HG03571 (cell line): ENCODE results near the gene ZFP91.

Experiments used
- ATAC-seq: cut with Tn5 transposase; IDR thresholded peaks from one replicate; pipeline ENCODE4 v1.9.1; 2021; ENCODE audit not compliant: unreplicated experiment

Gene ZFP91

DNA sequence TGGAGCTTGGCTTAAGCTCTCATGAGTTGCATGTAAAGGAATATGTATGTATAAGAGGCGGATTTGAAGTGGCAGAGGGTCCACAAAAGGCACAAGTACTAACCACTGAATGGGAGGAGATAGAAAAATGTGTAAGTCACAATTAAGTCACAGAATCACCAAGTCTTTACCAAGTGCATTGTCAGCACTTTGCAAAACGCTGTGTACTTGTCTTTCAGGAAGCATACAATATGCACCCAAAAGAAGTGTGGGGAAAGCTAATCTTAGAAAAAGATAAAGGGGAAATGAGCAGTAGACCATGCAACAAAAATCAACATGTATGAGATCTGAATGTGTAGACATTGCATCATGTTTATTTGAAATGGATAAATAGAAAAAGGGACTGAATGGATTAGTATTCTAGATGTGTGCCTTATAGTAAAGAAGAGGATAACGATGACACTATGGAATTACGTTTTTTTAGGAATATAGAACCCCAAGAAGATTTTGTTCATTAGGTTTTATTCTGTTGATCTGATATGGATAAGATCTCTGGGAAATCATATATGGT, 48.1 kb downstream of the ZFP91 start:
- ATAC-seq = no peak

DNA sequence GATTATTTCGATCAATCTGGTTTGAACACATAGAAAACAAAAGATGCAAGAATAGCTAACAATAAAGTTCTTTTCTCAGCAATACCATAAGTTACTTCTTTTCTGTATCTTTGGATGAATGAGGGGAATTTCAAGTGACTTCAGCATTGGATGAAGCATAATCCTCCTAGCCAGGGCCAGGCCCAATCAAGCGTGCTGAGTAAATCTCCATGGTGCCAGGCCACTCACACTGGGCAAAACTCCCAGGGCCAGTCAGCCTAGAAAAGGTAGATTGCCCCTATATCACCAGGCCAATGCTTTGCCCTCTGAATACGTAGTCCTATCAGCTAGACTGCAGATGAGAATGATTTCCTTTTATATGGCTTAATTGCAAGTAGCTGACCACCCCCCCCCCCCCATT, 49.6 kb downstream of the ZFP91 start:
- no peak for ATAC-seq

DNA sequence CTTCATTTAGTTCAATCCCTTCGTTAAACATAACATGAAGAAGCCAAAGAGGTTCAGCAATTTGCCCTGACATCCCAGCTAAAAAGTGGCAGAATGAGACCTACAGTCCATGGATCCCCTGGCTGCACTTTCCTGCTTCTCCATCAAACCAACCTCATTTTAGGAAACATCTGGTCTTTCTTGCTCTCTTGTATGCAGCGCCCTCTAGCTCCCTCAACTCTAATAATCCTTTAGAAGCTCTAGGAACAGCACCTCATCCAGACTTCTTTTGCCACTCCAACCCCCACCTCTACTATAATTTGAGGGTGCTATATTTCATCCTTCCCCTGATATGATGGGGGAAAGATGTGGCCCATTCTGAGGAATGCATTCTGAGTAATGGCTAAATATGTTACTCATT, 51.0 kb downstream of the ZFP91 start:
- ATAC-seq = no peak

GRCh38 chr11:58631378-58631777, 52.5 kb downstream of the ZFP91 start:
- no peak for ATAC-seq

DNA sequence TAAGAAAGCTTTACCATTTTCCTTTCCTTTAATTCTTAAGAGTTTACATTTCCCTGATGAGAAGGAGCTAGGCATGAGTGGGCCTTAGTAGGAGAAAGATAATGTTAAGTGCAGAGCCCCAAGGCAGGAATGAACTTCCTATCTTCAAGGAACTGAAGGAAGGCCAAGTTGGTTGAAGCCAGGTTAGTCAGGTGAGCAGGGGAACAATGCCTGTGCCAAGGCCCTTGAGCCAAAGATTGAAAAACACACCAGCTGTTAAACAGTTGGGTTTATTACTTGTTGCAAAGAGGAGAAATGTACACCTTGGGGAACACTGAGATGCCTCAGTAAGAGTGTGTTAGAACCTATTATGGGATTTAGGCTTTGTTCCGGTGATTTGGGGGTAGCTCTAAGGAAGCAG, 53.6 kb downstream of the ZFP91 start:
- ATAC-seq = no peak

DNA sequence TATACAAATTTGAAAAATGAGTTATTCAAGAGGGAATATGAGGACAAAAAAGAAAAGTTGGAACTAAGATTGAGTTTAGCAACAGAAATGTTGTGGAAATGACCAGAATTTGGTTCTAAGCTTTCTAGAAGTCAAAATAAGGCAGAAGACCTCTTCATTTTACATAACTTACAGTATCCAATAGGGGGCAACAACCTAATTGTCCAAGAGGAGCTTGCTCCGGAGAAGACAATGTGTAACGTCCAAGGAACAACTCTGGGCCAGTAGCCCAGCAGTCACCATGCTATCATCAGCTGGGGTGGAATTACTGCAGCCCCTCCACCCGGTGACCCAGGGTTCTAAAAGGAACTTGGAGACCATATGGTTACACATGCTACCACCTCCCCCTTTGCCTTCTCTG, 57.7 kb downstream of the ZFP91 start:
- no peak for ATAC-seq

- ATAC-seq = no peak
Measured at GRCh38 chr11:58637371-58637770, 58.5 kb downstream of the ZFP91 start.

GRCh38 chr11:58639103-58639502, 60.2 kb downstream of the ZFP91 start:
- ATAC-seq = no peak

- ATAC-seq = no peak
Measured at GRCh38 chr11:58639669-58640068, 60.8 kb downstream of the ZFP91 start.

GRCh38 chr11:58640386-58641023, 61.6 kb downstream of the ZFP91 start:
- no peak for ATAC-seq

GRCh38 chr11:58641341-58641740, 62.5 kb downstream of the ZFP91 start:
- no peak for ATAC-seq

DNA sequence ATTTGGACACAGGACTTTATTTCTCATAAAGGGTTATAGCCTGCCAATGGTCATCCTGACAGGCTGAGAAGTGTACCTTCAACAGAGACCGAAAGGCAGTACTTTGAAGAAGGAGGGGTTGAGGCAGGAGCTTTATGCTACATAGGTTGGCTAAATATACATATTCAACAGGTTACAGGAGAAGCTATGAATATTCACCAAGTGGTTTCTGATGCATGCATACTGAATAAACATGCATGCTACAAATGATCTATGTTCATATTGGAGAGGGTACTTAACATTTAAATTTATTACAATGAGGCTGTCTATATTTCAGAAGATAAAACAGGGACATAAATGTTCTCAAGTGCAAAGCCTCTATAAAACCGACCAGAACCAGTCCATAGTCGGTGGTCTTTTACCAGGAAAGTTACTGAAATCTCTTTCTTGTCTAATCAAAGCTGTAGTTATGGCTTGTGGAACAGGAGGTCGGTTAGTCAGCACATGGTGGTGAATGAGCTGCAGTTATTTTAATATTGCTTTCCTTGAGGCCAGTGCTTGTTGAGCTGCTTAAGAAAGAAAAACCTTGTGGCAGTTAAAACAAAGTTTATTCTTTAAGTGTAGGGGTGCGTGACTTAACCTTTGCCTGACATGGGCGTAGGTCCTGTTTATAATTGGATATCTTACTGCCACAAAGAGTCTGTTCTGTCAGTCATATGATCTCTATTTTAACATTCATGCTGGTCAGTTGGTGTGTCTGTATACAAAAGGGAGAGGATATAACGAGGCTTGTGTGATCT, 63.1 kb downstream of the ZFP91 start:
- no peak for ATAC-seq

DNA sequence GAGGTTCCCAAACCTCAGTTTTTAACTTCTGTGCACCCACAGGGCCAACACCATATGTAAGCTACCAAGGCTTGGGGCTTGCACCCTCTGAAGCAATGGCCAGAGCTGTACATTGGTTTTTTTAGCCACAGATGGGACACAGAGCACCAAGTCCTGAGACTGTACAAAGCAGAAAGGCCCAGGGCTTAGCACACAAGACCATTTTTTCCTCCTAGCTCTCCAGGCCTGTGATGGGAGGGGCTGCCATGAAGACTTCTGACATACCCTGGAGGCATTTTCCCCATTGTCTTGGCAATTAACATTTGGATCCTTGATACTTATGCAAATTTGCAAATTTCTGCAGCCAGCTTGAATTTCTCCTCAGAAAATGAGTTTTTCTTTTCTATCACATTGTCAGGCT, 67.0 kb downstream of the ZFP91 start:
- ATAC-seq = no peak

GRCh38 chr11:58647141-58647699, 68.4 kb downstream of the ZFP91 start:
- peak; percentile 84 for ATAC-seq

DNA sequence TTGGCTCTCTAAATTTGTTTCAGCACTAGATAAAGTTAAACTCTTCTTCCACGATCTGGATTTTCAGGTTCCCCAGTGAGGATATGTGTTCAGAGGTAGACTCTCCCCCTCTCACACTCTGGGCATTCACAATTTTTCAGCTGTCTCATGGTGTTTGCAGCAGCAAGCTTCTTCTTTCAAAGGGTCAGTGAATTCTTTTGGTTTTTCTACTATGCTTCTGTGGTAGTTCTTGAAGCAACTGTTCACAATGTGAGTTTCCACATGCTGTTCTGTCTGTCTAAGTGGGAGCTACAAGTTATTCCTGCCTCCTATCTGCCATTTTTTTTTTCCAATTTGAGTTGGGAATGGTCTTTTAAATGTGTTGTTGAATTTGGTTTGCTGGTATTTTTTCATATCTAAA, 69.0 kb downstream of the ZFP91 start:
- ATAC-seq = no peak

- no peak for ATAC-seq
Measured at GRCh38 chr11:58649623-58650022, 70.8 kb downstream of the ZFP91 start.

DNA sequence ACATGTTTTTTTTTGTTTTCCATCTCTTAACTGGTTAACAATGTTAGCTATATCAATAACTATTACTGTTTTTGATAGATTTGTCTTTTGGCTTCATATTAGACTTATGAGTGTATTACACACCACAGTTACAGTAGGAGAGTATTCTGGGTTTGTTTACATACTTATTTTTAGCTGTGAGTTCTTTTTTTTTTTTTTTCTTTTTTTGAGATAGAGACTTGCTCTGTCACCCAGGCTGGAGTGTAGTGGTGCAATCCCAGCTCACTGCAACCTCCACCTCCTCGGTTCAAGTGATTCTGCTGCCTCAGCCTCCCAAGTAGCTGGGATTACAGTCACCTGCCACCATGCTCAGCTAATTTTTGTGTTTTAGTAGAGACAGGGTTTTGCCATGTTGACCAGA, 71.6 kb downstream of the ZFP91 start:
- ATAC-seq = no peak

- no peak for ATAC-seq
Measured at GRCh38 chr11:58652726-58653280, 73.9 kb downstream of the ZFP91 start.

- peak; percentile 90 for ATAC-seq
Measured at GRCh38 chr11:58654079-58654907, 75.4 kb downstream of the ZFP91 start.

DNA sequence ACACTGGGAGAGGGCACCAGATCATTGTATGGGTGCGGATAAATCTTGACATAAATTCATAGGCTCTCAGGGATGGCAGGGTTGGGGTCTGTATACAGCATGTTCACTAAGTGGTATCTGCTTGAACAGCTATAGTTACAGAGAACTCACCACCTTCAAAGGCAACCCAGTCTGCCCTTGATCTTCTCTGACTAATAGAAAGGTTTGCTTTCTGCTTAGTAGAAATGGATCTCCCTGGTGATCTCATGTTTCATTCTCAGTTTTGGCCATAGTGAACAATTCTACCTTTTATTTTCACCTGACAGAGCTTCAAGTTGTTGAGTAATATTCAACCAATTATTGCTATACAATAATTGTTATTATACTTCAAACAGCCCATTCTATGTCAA, 76.0 kb downstream of the ZFP91 start:
- ATAC-seq = no peak

DNA sequence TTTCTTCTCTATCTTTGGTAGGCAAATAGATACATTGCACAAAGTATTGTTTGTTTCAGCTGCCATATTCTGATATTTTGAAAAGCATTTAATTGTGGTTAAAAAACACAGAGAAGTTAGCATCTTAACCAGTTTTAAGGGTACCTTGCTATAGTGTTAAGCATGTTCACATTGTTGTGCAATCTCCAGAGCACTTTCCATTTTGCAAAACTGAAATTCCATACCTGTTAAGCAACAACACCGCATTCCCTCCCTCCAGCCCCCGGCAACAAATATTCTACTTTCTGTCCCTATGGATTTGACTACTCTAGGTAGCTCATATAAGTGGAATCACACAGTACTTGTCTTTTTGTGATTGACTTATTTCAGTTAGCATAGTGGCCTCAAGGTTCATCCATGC, 77.5 kb downstream of the ZFP91 start:
- ATAC-seq = no peak
